HG03196 (cell line): Measurements from ENCODE around the gene MYCN.

Source experiments
- ATAC-seq: cut with Tn5 transposase; IDR thresholded peaks from one replicate; pipeline ENCODE4 v1.9.1; 2021; ENCODE audit not compliant: unreplicated experiment

The MYCN gene

DNA sequence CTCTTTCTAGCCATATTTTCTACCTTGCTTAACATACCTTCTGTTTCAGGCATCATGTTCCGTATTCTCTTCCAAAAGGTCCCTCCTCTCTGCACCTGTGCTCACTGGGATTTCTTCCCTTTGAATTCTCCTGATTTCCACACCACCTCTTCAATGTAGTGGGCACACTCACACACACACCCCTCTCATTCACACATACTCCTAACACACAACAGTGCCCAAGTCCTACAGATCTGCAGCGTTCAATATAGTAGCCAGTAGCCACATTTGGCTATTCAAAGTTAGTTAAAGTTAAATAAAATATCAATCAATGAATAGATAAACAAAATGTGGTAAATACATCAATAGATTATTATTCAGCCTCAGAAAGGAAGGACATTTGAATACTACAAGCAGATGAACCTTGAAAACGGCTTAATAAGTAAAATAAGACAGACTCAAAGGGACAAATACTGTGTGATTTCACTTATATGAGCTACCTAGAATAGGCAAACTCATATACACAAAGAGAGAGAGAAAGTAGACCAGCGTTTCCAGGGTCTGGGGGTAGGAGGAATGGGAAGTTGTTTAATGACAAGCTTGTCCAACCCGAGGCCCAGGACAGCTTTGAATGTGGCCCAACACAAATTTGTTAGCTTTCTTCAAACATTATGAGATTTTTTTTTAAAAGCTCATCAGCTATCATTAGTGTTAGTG lies 34.4 kb downstream of the MYCN start:
- ATAC-seq = no peak

DNA sequence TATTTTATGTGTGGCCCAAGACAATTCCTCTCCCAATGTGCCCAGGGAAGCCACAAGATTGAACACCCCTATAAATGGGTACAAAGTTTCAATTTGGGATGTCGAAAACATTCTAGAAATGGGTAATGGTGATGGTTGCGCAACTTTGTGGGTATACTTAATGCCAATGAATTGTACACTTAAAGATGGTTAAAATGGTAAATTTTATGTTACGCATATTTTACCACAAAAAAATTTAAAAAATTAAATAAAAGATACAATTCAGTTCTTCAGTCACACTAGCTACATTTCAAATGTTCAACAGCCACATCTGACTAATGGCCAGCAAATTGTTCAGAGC lies 34.9 kb downstream of the MYCN start:
- ATAC-seq = no peak

DNA sequence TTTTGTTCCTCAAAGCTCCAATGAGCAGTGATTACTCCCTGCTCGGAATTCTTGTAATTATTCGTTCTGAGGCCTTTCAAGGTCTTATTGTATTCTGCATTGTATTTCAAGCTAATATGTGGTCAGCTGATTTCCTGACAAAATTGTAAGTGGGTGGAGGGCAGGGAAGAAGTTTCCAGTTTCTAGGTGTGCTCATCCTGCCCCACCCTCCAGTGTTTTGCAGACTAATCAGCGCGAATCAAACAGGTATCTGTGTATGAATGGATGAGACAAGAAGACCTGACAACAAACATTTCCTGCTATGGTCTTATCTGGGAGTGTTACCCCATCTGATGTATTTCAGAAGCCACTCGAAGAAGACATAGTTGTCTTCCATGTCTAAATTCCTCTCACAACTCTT lies 35.3 kb downstream of the MYCN start:
- ATAC-seq = no peak

DNA sequence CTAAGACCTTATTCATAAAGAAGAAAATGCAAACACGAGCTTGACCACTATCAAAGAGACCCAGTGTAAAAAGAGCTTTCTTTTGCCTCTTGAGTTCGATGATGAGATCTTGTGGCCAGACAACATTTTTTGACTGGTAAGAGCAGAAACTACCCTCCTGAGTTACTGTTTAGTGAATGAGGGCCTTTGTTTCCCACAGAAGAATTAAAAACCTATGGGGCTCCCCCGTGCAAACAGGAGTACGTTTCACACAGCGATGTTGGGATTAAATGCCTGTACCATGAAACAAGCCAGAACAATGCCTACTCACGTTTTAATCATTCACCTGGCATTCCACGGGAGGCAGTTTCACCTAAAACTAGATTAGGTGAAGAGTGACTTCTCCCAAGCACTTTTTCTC lies 36.0 kb downstream of the MYCN start:
- ATAC-seq = no peak

DNA sequence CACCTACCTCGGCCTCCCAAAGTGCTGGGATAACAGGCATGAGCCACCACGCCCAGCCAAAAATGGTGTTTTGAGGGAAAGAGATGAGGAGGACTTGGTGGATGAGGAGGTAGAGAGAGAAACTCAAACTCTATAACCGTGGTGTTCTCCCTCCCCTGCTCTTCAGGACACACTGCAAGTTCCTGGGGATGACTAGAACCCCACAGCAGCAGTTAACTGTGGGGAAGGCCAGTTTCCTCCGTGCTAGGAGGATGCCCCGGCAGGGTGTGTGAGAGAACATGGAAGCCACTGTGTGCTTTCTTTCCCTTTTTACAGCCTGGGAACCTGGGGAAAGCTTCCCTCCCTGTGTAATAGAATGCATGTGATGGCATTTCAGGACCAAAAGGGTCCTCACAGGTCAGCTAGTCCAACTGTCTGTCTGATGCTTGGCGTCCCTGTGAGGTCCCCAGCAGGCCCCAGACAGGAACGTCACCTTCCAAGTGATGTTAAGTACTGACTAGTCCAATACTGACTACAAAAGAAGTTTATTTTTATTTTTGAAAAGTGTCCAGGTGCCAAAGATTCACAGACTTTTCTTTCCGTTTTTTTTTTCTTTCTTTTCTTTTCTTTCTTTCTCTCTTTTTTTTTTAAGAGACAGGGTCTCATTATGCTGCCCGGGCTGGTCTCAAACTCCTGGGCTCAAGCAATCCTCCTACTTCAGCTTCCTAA lies 38.9 kb downstream of the MYCN start:
- no peak for ATAC-seq

DNA sequence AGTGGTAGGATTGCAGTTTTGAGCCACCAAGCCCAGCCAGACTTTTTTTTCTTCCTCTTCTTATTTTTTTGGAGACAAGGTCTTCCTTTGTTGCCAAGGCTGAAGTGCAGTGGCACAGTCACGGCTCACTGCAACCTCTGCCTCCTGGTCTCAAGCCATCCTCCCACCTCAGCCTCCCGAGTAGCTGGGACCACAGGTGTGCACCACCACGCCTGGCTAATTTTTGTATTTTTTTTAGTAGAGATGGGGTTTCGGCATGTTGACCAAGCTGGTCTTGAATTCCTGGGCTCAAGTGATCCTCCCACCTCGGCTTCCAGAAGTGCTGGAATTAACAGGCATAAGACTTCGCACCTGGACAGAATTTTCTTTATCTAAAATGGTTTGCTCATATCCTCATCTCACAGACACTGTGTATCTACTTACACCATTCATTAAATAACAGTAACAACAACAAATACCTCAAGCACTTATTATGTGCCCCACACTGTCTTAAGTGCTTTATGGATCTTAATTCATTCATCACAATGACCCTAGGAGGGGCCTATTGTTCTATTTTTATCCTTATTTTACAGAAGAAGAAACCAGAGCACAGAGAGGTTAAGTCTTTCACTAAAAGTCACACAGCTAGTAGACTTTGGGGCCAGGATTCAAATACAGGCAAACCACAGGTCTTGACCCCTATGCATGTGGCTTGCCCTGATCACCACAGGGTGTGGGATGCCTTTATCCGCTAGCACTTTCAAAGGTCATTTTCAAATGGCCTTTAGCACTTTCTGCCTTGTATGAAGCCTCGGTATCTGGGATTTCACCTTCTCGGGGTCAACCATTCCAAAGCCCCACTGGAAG lies 39.6 kb downstream of the MYCN start:
- ATAC-seq = no peak

DNA sequence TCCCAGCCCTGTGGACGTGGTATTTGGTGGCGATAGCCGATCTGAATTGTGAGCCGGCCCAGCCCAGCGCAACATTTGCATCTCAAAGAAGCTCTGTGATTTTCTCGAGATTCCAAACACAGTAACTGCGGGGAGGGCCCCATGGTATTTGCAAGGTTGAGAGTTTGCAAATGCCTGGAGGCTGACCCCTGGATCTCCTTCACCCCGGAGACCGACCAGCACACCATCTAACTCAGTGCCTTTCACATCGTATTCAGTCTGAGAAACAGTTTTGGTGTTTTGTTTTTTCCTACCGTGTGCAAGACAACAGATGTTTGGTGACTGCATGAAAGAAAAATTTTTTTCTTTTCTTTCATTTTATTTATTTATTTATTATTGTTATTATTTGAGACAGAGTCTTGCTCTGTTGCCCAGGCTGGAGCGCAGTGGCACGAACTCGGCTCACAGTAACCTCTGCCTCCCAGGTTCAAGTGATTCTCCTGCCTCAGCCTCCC lies 40.3 kb downstream of the MYCN start:
- ATAC-seq = no peak

DNA sequence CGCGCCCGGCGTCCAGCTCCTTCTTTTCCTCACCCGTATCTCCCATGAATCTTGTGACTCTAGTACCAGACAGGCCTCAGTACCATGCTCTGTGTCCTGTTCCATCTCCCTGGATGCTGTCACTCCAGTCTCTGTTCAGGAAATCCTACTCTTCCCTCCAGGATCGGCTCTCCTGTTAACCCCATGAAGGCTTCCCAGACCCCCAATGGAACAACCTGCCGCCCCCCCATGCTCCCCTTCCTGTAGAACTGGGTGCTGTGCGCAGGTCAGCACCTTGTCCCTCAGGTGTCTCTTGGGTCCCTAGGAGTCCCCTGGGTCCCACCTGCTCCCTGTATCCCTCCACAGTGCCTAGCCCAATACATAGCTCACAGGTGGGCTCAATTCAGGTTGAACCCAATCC lies 41.3 kb downstream of the MYCN start:
- ATAC-seq = no peak

DNA sequence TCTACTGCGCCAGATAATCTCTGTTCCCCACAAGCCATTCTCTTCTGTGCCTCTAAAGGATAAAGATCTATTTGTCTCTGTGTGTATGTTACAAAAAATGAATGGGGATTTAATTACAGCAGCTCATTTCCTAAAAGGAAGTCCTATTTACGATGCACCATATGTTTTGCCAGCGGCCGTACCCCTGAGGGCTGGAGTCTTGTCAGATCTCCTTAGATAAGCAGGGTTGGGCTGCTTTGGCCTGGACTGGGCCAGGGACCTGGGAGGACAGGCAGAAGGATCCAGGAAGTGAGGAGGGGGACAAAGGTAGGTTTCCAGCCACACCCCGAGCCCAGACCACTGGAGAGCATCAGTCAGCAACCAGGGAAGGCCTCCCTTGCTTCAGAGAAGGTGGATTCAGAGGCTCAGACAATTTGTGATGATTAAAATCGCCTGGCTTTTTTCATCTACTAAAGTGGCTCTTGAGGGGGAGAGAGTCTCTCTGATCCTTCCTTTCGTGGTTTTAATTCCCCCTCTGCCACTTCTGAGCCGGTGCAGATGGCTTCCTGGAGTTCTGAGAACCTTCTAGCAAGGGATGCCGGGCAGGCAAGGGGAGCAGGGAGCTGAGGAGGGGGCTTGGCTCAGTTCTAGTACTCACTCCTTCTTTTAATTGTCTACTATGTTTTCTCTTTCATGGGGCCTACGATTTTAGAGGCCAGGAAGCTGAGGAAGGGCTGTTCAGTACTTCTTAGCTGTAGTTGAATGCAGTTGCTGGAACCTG lies 42.1 kb downstream of the MYCN start:
- no peak for ATAC-seq

DNA sequence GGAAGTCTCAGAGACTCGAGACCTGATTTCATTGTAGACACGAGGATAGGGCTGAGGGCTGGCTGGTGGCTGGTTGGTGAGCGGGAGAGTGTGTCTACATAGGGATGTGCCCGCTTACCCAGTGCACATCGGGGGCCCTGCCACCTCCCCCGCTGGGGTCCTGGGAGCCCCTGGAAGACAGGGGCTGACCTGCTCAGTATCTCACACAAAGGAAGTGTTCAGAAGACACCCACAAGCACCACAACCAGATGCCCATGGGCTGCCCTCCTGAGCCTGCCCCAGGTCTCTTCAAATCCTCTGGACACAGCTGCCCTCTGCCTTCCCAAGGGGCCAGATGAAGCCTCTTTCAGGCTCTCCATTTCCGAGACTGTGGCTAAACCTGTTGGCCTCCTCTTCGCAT lies 43.1 kb downstream of the MYCN start:
- no peak for ATAC-seq

DNA sequence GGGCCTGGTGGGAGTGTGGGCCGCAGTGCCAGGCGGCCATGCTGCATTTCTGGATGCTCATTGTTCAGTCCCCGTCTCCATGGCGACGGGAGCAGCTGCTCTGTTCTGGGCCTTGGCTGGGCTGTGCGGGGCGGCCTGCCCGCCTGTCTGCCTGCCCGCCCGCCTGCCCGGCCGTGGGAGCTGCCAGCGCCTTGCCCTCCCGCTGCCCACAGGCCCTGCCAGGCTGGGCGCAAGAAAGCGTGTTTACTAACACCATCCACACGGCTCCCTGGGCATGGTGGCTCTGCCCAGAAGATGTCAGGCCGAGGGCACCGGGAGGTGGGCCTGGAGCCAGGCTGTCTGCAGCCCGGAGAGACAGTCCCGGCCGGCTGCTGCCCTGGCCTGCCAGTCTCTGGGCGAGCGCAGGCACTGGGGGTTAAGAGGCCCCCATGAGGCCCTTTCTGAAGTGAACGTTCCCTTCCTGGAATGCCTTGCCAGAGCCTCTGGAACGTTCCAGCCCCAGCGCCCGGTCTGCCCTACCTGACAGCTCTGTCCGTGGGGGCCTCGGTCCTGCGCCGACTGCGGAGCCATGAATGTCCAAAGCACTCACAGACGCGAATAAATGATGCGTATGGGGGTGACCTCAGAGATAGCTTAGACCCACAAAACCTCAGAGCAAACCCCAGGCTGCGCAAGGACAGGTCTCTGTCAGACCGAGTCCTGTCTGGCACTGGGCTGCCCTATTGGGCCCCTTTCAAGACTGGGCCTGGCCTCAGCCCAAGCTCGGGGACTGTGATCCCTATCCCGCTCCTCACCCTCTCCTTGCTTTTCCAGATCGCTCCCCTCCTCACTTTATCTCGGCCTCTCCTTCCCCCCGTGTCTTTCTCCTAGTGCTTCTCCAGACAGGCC lies 44.3 kb downstream of the MYCN start:
- ATAC-seq = no peak

DNA sequence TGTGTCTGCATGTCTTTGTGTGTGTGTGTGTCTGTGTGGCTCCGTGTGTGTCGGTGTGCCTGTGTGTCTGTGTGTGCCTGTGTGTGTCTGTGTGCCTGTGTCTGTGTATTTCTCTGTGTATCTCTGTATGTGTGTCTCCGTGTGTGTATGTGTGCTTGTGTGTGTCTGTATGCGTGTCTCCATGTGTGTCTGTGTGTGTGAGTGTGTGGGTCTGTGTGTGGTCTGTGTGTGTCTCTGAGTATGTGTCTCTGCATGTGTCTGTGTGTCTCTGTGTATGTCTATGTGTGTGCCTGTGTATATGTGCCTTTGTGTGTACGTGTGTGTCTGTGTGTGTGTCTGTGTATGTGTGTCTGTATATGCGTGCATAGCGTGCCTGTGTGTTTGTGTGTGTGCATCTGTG lies 45.2 kb downstream of the MYCN start:
- ATAC-seq = no peak

DNA sequence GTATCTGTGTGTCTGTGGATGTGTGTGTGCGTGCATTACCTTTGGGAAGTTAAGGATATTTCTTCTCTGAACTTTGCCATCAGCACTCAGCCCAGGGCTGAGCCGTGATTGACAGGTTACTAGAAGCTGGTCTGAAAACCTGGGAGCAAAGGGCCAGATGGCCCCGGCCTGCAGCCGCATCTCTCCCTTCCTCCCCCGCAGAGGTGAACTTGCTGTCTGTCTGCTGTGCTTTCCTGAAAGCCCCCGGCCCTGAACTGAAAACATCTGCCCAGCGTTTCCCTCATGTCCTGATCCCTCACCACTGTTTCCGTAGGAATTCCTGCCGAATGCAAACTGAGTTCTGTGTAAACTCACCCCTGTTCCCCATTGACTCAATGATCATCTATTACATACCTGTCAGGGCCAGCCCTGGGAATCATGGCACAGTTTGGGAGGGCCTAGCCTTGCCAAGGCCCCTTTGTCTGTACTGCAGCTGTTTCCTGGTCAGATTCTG lies 45.8 kb downstream of the MYCN start:
- no peak for ATAC-seq

DNA sequence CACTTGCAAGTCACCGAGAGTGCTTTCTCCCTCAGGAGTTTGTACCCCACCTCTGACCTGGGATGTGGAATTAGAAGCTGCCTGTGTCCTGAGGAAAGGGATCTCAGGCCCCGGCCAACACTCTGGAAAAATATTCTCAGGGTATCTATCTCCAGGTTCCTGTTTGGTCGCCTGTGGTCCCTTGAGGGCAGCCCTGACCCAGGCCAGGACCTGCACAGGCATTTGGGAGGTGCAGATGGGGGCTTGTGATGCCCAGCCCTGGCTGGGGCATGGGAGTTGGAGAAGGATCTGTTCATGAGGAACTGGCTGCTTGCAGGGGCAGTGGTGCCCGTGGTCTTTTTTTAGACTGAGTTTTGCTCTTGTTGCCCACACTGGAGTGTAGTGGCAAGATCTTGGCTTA lies 46.3 kb downstream of the MYCN start:
- ATAC-seq = no peak

DNA sequence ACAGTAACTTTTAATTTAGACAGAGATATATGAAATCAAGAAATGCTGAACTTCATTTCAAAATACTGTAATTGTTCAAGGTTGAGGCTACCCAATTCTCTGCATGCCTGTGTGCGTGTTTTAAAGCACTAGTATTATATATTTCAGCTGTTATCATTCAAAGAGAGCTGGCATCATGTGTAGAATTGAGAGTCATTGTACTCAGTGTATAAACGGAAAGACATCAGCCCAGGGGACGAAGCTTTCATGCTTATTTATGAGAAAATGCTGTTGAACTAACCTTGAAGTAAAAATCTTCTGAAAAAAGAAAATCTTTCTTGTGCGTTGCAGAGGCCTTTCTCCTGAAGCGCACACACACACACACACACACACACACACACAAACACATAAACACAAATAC lies 48.4 kb downstream of the MYCN start:
- no peak for ATAC-seq

DNA sequence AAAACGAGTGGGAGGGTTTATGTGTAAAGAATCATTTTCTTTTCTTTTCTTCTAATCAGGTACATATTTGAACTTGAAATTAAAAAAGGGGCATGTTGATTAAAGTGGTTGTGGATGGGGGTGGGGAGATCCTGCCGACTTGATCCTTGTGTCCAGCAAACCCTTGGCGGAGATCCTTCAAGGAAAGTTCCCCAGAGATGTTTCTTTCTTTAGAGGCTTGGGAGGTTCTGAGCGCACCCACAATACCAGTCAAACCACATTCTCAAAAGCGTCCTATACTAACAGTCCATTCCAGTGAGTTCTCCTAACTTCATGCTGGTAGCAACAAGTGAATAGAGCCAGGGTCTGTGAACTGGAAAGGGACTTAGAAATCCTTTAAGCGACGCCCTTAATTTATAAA lies 49.2 kb downstream of the MYCN start:
- no peak for ATAC-seq

DNA sequence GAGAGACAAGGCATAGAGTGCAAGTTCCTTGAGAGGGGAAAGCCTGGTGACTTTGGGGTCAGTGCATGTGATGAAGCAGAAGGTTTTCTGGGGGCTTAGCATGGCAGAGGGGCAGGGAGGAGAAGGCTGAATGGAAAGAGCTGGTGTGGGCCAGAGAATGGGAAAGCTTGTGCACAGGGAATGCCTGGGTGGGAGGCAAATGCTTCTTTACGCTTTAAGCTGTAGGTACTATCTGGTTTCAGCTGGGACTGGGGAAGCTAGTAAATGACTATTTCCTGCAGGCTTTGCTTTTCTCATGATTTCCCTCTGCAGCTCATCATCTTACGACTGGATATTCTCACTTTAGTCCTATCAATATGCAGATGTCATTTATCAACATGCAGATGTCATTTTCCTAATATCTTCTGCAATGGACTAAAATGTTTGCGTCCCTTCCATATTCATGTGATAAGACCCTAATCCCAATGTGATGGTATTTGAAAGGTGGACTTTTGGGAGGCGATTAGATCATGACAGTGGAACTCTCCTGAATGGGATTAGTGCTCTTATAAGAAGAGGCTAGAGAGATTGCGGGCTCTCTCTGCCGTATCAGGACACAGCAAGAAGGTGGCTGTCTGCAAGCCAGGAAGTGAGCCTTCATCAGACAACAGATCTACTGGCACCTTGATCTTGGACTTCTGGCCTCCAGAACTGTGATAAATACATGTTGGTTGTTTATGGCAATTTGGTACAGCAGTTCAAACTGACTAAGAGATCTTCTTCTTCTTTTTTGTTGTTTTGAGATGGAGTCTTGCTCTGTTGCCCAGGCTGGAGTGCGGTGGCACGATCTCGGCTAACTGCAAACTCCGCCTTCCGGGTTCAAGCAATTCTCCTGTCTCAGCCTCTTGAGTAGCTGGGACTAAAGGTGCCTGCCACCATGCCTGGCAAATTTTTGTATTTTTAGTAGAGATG lies 50.1 kb downstream of the MYCN start:
- ATAC-seq = no peak

DNA sequence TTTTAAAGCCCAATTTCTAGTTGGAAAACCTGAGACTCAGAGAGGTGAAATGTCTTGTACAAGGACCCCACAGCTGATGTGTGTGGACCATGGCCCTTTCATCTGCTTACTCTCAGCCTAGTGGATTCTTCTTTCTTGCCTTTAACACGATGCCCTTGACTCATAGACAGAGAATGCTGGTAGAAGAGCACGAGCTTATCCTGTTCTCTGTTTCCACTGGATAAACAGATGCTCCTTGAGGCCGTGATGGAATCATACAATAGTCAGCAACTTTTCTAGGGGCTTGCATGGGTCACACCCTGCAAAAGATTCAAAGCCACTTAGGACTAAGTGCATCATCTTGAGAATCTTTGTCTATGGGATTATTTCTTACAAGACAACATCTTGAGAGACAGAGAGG lies 50.9 kb downstream of the MYCN start:
- ATAC-seq = no peak
